ENCODE data around the gene ALMS1. TPM values are rescaled to one million over a fixed set of nuclear protein-coding genes. Genes with fewer than 3 reads are reported as not detected.

The ALMS1 gene
- total RNA-seq, 1 experiment from 2014 or later: 37.3 TPM

DNA sequence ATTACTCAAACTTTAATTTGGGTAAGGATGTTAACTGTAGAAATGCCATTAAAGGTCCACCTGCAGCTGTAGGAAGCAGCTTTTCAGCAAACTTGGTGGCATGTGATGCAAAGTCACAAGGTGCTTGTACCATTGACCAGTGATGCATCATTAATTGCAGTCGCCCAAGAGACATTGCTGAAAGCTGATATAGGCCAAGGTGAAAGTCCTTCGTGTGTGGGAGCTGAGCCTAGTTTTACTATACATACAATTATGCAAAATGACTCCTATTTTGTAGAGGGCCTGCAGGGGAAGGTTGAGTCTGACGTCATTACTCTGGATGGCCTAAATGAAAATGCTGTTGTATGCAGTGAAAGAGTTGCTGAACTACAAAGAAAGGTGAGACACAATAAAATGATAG lies 40.5 kb downstream of the ALMS1 start:
- no peak overlapping the region for H3K27ac ChIP-seq (ENCODE audit: low read depth, low read length, poor library complexity, severe bottlenecking)
- intact Hi-C loops (cut with micrococcal nuclease; ENCODE audit: unreplicated experiment): no loop called here
- TF ChIP-seq, protein P1, sequence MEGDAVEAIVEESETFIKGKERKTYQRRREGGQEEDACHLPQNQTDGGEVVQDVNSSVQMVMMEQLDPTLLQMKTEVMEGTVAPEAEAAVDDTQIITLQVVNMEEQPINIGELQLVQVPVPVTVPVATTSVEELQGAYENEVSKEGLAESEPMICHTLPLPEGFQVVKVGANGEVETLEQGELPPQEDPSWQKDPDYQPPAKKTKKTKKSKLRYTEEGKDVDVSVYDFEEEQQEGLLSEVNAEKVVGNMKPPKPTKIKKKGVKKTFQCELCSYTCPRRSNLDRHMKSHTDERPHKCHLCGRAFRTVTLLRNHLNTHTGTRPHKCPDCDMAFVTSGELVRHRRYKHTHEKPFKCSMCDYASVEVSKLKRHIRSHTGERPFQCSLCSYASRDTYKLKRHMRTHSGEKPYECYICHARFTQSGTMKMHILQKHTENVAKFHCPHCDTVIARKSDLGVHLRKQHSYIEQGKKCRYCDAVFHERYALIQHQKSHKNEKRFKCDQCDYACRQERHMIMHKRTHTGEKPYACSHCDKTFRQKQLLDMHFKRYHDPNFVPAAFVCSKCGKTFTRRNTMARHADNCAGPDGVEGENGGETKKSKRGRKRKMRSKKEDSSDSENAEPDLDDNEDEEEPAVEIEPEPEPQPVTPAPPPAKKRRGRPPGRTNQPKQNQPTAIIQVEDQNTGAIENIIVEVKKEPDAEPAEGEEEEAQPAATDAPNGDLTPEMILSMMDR (conservative IDR thresholded peaks at IDR 0.05; ENCODE audit: low read depth, low read length): no peak
- TF ChIP-seq EZH2 (IDR thresholded peaks at IDR 0.05; ENCODE audit: borderline replicate concordance, low read depth, low read length, poor library complexity, severe bottlenecking): no peak
- CTCF ChIA-PET: no interaction called here
- H3K4me3 ChIP-seq (ENCODE audit: low read depth, low read length, poor library complexity, severe bottlenecking): no peak overlapping the region
- POLR2A ChIA-PET (ENCODE audit: low non-redundant PET): no interaction called here
- no peaks in the 10 kb centered on the region for H3K9me3 ChIP-seq (ENCODE audit: low read depth, low read length, poor library complexity, severe bottlenecking)
- no TSS peak for BruUV-seq (replicated peaks)
- no peaks in the 10 kb centered on the region for H3K4me1 ChIP-seq (ENCODE audit: insufficient read depth, low read length, poor library complexity, severe bottlenecking)
- peaks cover 7% of the 10 kb centered on the region for H3K36me3 ChIP-seq (ENCODE audit: insufficient read depth, low read length, poor library complexity, severe bottlenecking)
- H3K27me3 ChIP-seq (replicated peaks; ENCODE audit: insufficient read depth, low read depth, low read length, poor library complexity): no peaks in the 10 kb centered on the region
- DNase-seq (ENCODE audit: low spot score): no peak

DNA sequence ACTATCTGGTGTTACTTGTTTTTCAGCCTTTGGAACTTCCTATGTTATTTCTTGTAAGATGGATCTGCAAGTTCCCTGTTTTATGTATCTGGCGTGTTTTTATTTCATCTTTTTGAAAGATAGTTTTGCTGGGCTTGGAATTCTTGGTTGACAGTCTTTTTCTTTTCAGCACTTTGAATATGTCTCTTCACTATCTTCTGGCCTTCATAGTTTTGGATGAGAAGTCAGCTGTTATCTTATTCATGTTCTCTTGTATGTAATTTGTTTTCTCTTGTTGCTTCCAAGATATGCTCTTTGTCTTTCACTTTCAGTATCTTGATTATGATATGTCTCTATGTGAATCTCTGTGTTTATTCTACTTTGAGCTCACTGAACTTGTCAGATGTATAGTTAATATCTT lies 50.4 kb downstream of the ALMS1 start:
- ChIA-PET CTCF (no interaction called here), POLR2A (ENCODE audit: low non-redundant PET) (no interaction called here)
- BruUV-seq (replicated peaks): no TSS peak

DNA sequence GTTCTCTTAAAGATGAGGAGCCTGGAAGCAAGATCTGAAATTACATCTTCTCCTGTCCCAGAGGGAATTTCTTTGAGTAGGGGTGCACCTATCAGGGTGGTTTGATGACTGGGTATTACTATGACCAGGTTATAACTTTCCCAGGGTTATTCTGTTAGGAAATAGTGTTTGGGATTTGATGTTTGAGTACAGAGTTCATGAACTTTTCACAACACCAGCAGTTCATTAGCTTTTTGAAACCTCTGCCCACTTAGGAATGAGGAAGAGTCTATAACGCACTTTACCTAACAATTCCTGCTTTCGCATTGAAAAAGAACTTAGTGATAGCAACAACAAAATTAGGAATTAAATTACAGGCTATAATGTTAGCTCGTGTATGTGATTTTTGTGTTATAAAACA lies 58.6 kb downstream of the ALMS1 start:
- Histone ChIP-seq H3K27ac (ENCODE audit: low read depth, low read length, poor library complexity, severe bottlenecking) (no peak overlapping the region), H3K27me3 (replicated peaks; ENCODE audit: insufficient read depth, low read depth, low read length, poor library complexity) (no peaks in the 10 kb centered on the region), H3K9me3 (ENCODE audit: low read depth, low read length, poor library complexity, severe bottlenecking) (no peaks in the 10 kb centered on the region), H3K4me3 (ENCODE audit: low read depth, low read length, poor library complexity, severe bottlenecking) (no peak overlapping the region), H3K36me3 (ENCODE audit: insufficient read depth, low read length, poor library complexity, severe bottlenecking) (peaks cover 6% of the 10 kb centered on the region), H3K4me1 (ENCODE audit: insufficient read depth, low read length, poor library complexity, severe bottlenecking) (no peaks in the 10 kb centered on the region)
- intact Hi-C loops (cut with micrococcal nuclease; ENCODE audit: unreplicated experiment): no loop called here
- DNase-seq (ENCODE audit: low spot score): no peak
- TF ChIP-seq EZH2 (IDR thresholded peaks at IDR 0.05; ENCODE audit: borderline replicate concordance, low read depth, low read length, poor library complexity, severe bottlenecking): no peak
- TF ChIP-seq, protein P1 (conservative IDR thresholded peaks at IDR 0.05; ENCODE audit: low read depth, low read length): no peak
- ChIA-PET CTCF (no interaction called here), POLR2A (ENCODE audit: low non-redundant PET) (no interaction called here)
- no TSS peak for BruUV-seq (replicated peaks)

More for the DNA sequence above, 50.4 kb downstream of the ALMS1 start:
- H3K27me3 ChIP-seq (replicated peaks; ENCODE audit: insufficient read depth, low read depth, low read length, poor library complexity): no peaks in the 10 kb centered on the region
- H3K4me3 ChIP-seq (ENCODE audit: low read depth, low read length, poor library complexity, severe bottlenecking): no peak overlapping the region
- TF ChIP-seq, protein P1 (conservative IDR thresholded peaks at IDR 0.05; ENCODE audit: low read depth, low read length): no peak
- no peak for TF ChIP-seq EZH2 (IDR thresholded peaks at IDR 0.05; ENCODE audit: borderline replicate concordance, low read depth, low read length, poor library complexity, severe bottlenecking)
- intact Hi-C loops (cut with micrococcal nuclease; ENCODE audit: unreplicated experiment): no loop called here
- no peaks in the 10 kb centered on the region for H3K4me1 ChIP-seq (ENCODE audit: insufficient read depth, low read length, poor library complexity, severe bottlenecking)
- no peak overlapping the region for H3K27ac ChIP-seq (ENCODE audit: low read depth, low read length, poor library complexity, severe bottlenecking)
- no peak for DNase-seq (ENCODE audit: low spot score)
- H3K36me3 ChIP-seq (ENCODE audit: insufficient read depth, low read length, poor library complexity, severe bottlenecking): peaks cover 20% of the 10 kb centered on the region
- H3K9me3 ChIP-seq (ENCODE audit: low read depth, low read length, poor library complexity, severe bottlenecking): peaks cover 12% of the 10 kb centered on the region
